ENCODE data around the gene FRMD4A. TPM values are rescaled to one million over a fixed set of nuclear protein-coding genes. Genes with fewer than 3 reads are reported as not detected.

FRMD4A gene
- total RNA-seq, 4 donors from 2014 or later: 4.4 to 7.1 (median 5.2) TPM

GRCh38 chr10:14360515-14360914 lies 29.8 kb upstream of the FRMD4A start:
- TF ChIP-seq POLR2A (IDR thresholded peaks at IDR 0.05): no peak
- TF ChIP-seq CTCF (IDR thresholded peaks at IDR 0.05 in 4 of 5, conservative IDR thresholded peaks at IDR 0.05 in 1 of 5): no peak
- Histone ChIP-seq H3K4me3 (no peak overlapping the region), H3K4me1 (no peaks in the 10 kb centered on the region), H3K36me3 (no peaks in the 10 kb centered on the region), H3K9me3 (no peaks in the 10 kb centered on the region), H3K27ac (no peak overlapping the region), H3K27me3 (no peaks in the 10 kb centered on the region)
- intact Hi-C loops (cut with DNase I; ENCODE audit: low total_unique reads): no loop called here
- in situ Hi-C loops (cut with MboI; ENCODE audit: low sequenced_read_pairs in 4 of 4): no loop called here
- ATAC-seq: no peak
- no peak for DNase-seq

GRCh38 chr10:14358886-14359573 lies 28.3 kb upstream of the FRMD4A start:
- H3K9me3 ChIP-seq: no peaks in the 10 kb centered on the region
- no peak overlapping the region for H3K27ac ChIP-seq
- no peaks in the 10 kb centered on the region for H3K27me3 ChIP-seq
- no peaks in the 10 kb centered on the region for H3K4me1 ChIP-seq
- in situ Hi-C loops (cut with MboI; ENCODE audit: low sequenced_read_pairs in 4 of 4): no loop called here
- DNase-seq (no peak), ATAC-seq (no peak)
- intact Hi-C loops (cut with DNase I; ENCODE audit: low total_unique reads): no loop called here
- no peaks in the 10 kb centered on the region for H3K36me3 ChIP-seq
- no peak overlapping the region for H3K4me3 ChIP-seq
- TF ChIP-seq CTCF (IDR thresholded peaks at IDR 0.05 in 4 of 5, conservative IDR thresholded peaks at IDR 0.05 in 1 of 5) (no peak), POLR2A (IDR thresholded peaks at IDR 0.05) (no peak)

DNA sequence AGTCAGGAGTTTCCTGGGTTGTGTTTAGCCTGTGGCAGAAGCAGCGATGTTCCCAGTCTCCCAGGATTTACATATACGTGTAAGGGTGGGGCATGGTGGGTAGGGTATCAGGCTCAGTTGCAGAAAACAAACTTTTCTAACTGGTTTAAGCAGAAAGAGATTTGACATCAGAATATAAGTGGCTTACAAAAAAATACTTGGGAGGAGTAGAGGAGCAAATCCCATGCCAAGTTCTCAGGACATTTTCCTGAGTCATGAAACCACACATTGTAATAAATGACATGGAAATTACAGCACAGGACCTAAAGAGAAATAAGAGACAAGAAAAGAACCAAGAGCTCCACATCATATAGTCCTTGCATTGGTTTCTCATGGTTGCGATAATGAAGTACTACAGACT lies 26.2 kb upstream of the FRMD4A start:
- no peak overlapping the region for H3K27ac ChIP-seq
- intact Hi-C loops (cut with DNase I; ENCODE audit: low total_unique reads) (no loop called here), in situ Hi-C loops (cut with MboI; ENCODE audit: low sequenced_read_pairs in 4 of 4) (no loop called here)
- DNase-seq: no peak
- H3K36me3 ChIP-seq: no peaks in the 10 kb centered on the region
- no peak overlapping the region for H3K4me3 ChIP-seq
- no peaks in the 10 kb centered on the region for H3K9me3 ChIP-seq
- ATAC-seq: no peak
- TF ChIP-seq CTCF (IDR thresholded peaks at IDR 0.05 in 4 of 5, conservative IDR thresholded peaks at IDR 0.05 in 1 of 5) (no peak), POLR2A (IDR thresholded peaks at IDR 0.05) (no peak)
- H3K4me1 ChIP-seq: no peaks in the 10 kb centered on the region
- H3K27me3 ChIP-seq: no peaks in the 10 kb centered on the region

- ATAC-seq: no peak
- no peak for DNase-seq
- in situ Hi-C loops (cut with MboI; ENCODE audit: low sequenced_read_pairs in 4 of 4) (no loop called here), intact Hi-C loops (cut with DNase I; ENCODE audit: low total_unique reads) (no loop called here)
- no peaks in the 10 kb centered on the region for H3K27me3 ChIP-seq
- no peaks in the 10 kb centered on the region for H3K36me3 ChIP-seq
- no peak overlapping the region for H3K4me3 ChIP-seq
- no peaks in the 10 kb centered on the region for H3K9me3 ChIP-seq
- no peaks in the 10 kb centered on the region for H3K4me1 ChIP-seq
- no peak overlapping the region for H3K27ac ChIP-seq
- TF ChIP-seq CTCF (IDR thresholded peaks at IDR 0.05 in 4 of 5, conservative IDR thresholded peaks at IDR 0.05 in 1 of 5) (no peak), POLR2A (IDR thresholded peaks at IDR 0.05) (no peak)
Measured at GRCh38 chr10:14355750-14356149, 25.0 kb upstream of the FRMD4A start.
